Endothelial cell of umbilical vein (primary cell): Measurements from ENCODE around the gene AOX1. TPM values are rescaled to one million over a fixed set of nuclear protein-coding genes. Genes with fewer than 3 reads are reported as not detected.
"Not testable (repeated sequence)": the region's sequence is repeated elsewhere in the genome, so short reads cannot be mapped to it uniquely, and the experiment has no call there.

Experiments used
- BruUV-seq: library from RNA; stranded (reverse); fragments of 400-500 nt; replicated peaks from 2 replicates; lab custom pipeline; 2021; lab: Mats Ljungman, UMichigan
- CTCF ChIA-PET: fragments of 300-600, 350-600 bp; sonication (Branson Sonifier 250); formaldehyde crosslinking; loops from one replicate; lab custom pipeline; 2021; ENCODE audit warnings: antibody characterized with exemption, inconsistent platforms; lab: Charles Lee
- POLR2A ChIA-PET: fragments of 300-600, 350-600 bp; sonication (Branson Sonifier 250); formaldehyde crosslinking; loops from one replicate; lab custom pipeline; 2021; ENCODE audit warnings: antibody characterized with exemption, inconsistent platforms; lab: Charles Lee
- DNase-seq: peaks from one replicate; pipeline ENCODE4 v3.0.0-alpha.2; 2011; ENCODE audit warnings: low read depth, low spot score
- FAIRE-seq: peaks from 2 replicates; lab custom pipeline; 2011; peaks lifted over from hg19 to GRCh38; lab: Jason Lieb, UNC
- H2AFZ ChIP-seq: 2 replicates; pipeline ENCODE4 v1.6.0; 2012; ENCODE audit warnings: low read depth, low read length, control low read depth, inconsistent platforms
- H3K27ac ChIP-seq: 2 replicates; pipeline ENCODE4 v1.5.1; 2011; ENCODE audit warnings: low read depth, mild to moderate bottlenecking, control low read depth, low read length, moderate library complexity; ENCODE audit not compliant: insufficient read depth
- H3K27me3 ChIP-seq, 2 experiments: 2 replicates each; pipeline versions ENCODE4 v1.6.0 to v1.6.1; 2011; ENCODE audit warnings: low read length in 2 of 2, mixed read lengths in 1 of 2; ENCODE audit not compliant: control insufficient read depth in 2 of 2, insufficient read depth in 2 of 2
- H3K36me3 ChIP-seq, 2 experiments: 2 replicates in 1 of 2; 3 replicates in 1 of 2; pipeline ENCODE4 v1.5.1; 2011; ENCODE audit warnings: low read length in 2 of 2, mild to moderate bottlenecking in 1 of 2, moderate library complexity in 1 of 2; ENCODE audit not compliant: control insufficient read depth in 2 of 2, insufficient read depth in 2 of 2; ENCODE audit errors: extremely low read depth in 1 of 2
- H3K4me1 ChIP-seq: 3 replicates; pipeline ENCODE4 v1.5.1; 2011; ENCODE audit warnings: mild to moderate bottlenecking, low read length; ENCODE audit not compliant: control insufficient read depth, insufficient read depth; ENCODE audit errors: extremely low read depth
- H3K4me2 ChIP-seq: 2 replicates; pipeline ENCODE4 v1.6.1; 2011; ENCODE audit warnings: low read length, control low read depth, mixed read lengths; ENCODE audit not compliant: insufficient read depth
- H3K4me3 ChIP-seq, 3 experiments: fragments of 200-600 bp in 1 of 3; sonication (generic), shearing (Covaris generic) in 1 of 3; replicated peaks in 1 of 3; 2 replicates each; pipeline ENCODE4 v1.5.1; 2011 to 2016; ENCODE audit warnings: control low read depth in 3 of 3, low read length in 3 of 3, mild to moderate bottlenecking in 2 of 3, inconsistent platforms in 1 of 3, low read depth in 1 of 3, moderate library complexity in 1 of 3; ENCODE audit not compliant: insufficient read depth in 1 of 3
- H3K79me2 ChIP-seq: 2 replicates; pipeline ENCODE4 v1.6.0; 2012; ENCODE audit warnings: low read length, inconsistent platforms; ENCODE audit not compliant: control insufficient read depth, insufficient read depth
- H3K9ac ChIP-seq: replicated peaks from 2 replicates; pipeline ENCODE3; 2011; ENCODE audit warnings: low read length, control low read depth; ENCODE audit not compliant: insufficient read depth; ENCODE audit errors: extremely low read depth
- H3K9me1 ChIP-seq: replicated peaks from 3 replicates; pipeline ENCODE4 v1.6.0; 2011; ENCODE audit warnings: mild to moderate bottlenecking, low read length; ENCODE audit not compliant: control insufficient read depth, insufficient read depth; ENCODE audit errors: extremely low read depth
- H3K9me3 ChIP-seq: replicated peaks from 2 replicates; pipeline ENCODE4 v1.5.1; 2012; ENCODE audit warnings: low read length, inconsistent platforms; ENCODE audit not compliant: control insufficient read depth, insufficient read depth
- H4K20me1 ChIP-seq: replicated peaks from 2 replicates; pipeline ENCODE3; 2011; ENCODE audit warnings: mild to moderate bottlenecking, low read length; ENCODE audit not compliant: control insufficient read depth, insufficient read depth; ENCODE audit errors: extremely low read depth
- EZH2 ChIP-seq: IDR thresholded peaks from 2 replicates; pipeline ENCODE4 v1.6.1; 2012; ENCODE audit warnings: borderline replicate concordance, low read depth, mild to moderate bottlenecking, moderate library complexity, low read length, inconsistent platforms; ENCODE audit not compliant: severe bottlenecking
- FOS ChIP-seq: IDR thresholded peaks from 2 replicates; pipeline ENCODE4 v1.6.1; 2011; ENCODE audit warnings: mild to moderate bottlenecking, low read length, moderate library complexity, borderline replicate concordance; ENCODE audit not compliant: insufficient read depth
- GATA2 ChIP-seq: IDR thresholded peaks from 2 replicates; pipeline ENCODE4 v1.7.0; 2011; ENCODE audit warnings: low read depth, mild to moderate bottlenecking, moderate library complexity, mixed read lengths, low read length; ENCODE audit not compliant: insufficient read length, insufficient read depth
- JUN ChIP-seq: IDR thresholded peaks from 2 replicates; pipeline ENCODE4 v1.6.1; 2011; ENCODE audit warnings: borderline replicate concordance, low read depth; ENCODE audit not compliant: insufficient read length, insufficient read depth
- MYC ChIP-seq: IDR thresholded peaks from one replicate; pipeline ENCODE4 v1.6.1; 2011; ENCODE audit warnings: mild to moderate bottlenecking, low read depth, low read length
- dilution Hi-C: fragments of 300-500 bp; cut with MboI; formaldehyde crosslinking; loops from one replicate; pipeline ENCODE4 v1.15.0; 2019; ENCODE audit warnings: low sequenced_read_pairs; ENCODE audit not compliant: extremely low pct_ligation_motif_present
- intact Hi-C: fragments of 100-400 bp; cut with micrococcal nuclease; formaldehyde crosslinking; loops from one replicate; pipeline ENCODE4 v1.10.0; 2022
- polyA plus RNA-seq, 4 experiments: library from polyadenylated mRNA; depleted of rRNA in 3 of 4; stranded (reverse) in 3 of 4; unstranded in 1 of 4; fragments of >200 nt; gene quantifications; 2 replicates each; pipeline versions ENCODE4 v1.2.1 to v1.2.3, GENCODE V29; 2011 to 2012; ENCODE audit warnings: missing spikeins in 1 of 4
- total RNA-seq: library from RNA; stranded (reverse); gene quantifications from 2 replicates; pipeline ENCODE4 v1.2.3, GENCODE V29; 2021
- TF ChIP-seq, protein P1 (sequence below): IDR thresholded peaks from 2 replicates; pipeline ENCODE4 v1.6.1; 2011; ENCODE audit not compliant: insufficient read depth, insufficient read length

AOX1 gene
- total and polyA plus RNA-seq, 2 donors (not counting 3 experiments of a cell fraction or from before 2014, with no cell fraction given), result 0.03 to 0.46 TPM

DNA sequence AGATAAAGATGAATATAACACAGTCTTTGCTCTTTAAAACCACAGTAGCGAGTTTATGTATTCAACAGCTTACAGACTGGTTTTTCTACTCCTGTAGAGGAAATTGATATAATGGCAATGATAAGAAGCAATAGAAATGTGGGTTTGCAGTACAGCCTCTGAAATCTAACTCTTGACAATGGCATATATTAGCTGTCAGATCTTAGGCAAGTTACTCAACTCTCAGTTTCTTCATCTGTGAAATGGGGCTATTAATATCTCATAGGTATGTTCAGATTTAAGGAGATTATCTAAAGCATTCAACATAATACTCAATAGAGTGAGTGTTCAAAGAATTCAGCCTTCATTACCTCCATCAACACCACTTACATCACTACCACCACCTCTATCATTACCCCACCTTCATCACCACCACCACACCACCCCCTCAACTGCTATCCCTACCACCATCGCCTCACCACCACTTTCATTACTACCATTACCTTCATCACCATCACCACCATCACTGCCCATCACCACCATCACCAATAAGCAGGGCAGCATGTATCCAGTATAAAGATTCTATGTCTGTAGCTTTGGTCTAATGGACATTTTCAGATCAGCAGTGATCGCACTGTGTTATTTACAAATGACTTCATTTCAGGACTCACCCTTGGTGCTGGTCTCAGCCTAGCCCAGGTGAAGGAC, 22.7 kb downstream of the AOX1 start:
- H3K79me2 ChIP-seq, result no peaks in the 10 kb centered on the region
- no TSS peak for BruUV-seq
- no peak overlapping the region for H2AFZ ChIP-seq
- H3K4me3 ChIP-seq, result no peak overlapping the region
- no peaks in the 10 kb centered on the region for H3K9me3 ChIP-seq
- H3K27ac ChIP-seq, result no peak overlapping the region
- H3K9ac ChIP-seq, result no peak overlapping the region
- dilution Hi-C loops (no loop called here), intact Hi-C loops (no loop called here)
- H3K9me1 ChIP-seq, result no peaks in the 10 kb centered on the region
- no peak overlapping the region for H3K4me2 ChIP-seq
- H3K36me3 ChIP-seq, result no peaks in the 10 kb centered on the region
- ChIA-PET CTCF (no interaction called here), POLR2A (no interaction called here)
- DNase-seq (no peak), FAIRE-seq (no peak)
- H4K20me1 ChIP-seq, result no peaks in the 10 kb centered on the region
- peaks cover 2% of the 10 kb centered on the region for H3K4me1 ChIP-seq
- peaks cover 0 to 3% of the 10 kb centered on the region in 2 experiments for H3K27me3 ChIP-seq
- TF ChIP-seq EZH2 (no peak), FOS (no peak), GATA2 (no peak), JUN (no peak), MYC (no peak)
- TF ChIP-seq, protein P1, sequence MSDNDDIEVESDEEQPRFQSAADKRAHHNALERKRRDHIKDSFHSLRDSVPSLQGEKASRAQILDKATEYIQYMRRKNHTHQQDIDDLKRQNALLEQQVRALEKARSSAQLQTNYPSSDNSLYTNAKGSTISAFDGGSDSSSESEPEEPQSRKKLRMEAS, result no peak

DNA sequence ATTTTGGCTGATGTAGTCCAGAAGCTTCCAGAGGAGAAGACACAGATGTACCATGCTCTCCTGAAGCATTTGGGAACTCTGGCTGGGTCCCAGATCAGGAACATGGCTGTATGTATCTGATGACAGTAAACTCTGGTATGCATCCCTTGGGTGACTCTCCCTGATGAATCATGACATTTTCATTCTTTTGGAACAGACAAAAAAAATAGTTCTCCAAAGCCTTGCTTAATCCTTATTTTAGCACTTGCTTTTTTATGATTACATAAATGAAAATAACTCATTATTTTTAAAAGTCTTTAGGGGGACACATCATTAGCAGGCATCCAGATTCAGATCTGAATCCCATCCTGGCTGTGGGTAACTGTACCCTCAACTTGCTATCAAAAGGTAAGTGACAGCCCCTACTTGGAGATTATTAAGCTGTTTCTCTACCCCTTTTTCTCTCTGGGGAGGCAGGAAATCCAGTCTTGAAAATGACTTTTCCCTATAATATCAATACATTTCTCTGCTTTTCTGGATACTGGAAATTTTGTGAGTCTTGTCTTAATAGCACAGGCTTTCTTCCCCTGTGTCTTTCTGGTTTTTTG, 23.3 kb downstream of the AOX1 start:
- intact Hi-C loops, result no loop called here
- ChIA-PET POLR2A (no interaction called here), CTCF (no interaction called here)
- H3K27ac ChIP-seq, result no peak overlapping the region
- no peaks in the 10 kb centered on the region for H3K9me1 ChIP-seq
- H3K9me3 ChIP-seq, result no peaks in the 10 kb centered on the region
- BruUV-seq, result no TSS peak
- no peaks in the 10 kb centered on the region for H3K27me3 ChIP-seq
- H3K4me1 ChIP-seq, result peaks cover 2% of the 10 kb centered on the region
- no peak overlapping the region for H3K4me3 ChIP-seq
- peak; percentile 4 for FAIRE-seq
- no peak overlapping the region for H3K9ac ChIP-seq
- dilution Hi-C loops, result no loop called here
- no peak overlapping the region for H2AFZ ChIP-seq
- TF ChIP-seq FOS (peak; percentile 80), EZH2 (no peak), JUN (no peak)
- no peak for DNase-seq
- H3K79me2 ChIP-seq, result no peaks in the 10 kb centered on the region
- no peak overlapping the region for H3K4me2 ChIP-seq
- H3K36me3 ChIP-seq, result no peaks in the 10 kb centered on the region
- no peaks in the 10 kb centered on the region for H4K20me1 ChIP-seq

DNA sequence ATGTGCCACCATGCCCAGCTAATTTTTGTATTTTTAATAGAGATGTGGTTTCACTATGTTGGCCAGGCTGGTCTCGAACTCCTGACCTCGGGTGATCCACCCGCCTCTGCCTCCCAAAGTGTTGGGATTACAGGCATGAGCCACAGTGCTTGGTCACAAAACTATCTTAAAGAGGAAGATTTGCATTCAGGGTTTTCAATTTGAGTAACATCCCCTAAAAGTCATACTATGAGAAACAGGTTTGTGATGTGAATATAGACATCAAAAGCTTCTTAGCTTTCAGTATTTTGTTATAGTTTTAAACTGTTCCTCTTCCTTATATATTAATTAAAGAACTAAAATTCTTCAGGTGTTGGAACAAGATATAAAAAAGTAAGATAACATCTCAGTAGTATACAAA, 24.4 kb downstream of the AOX1 start:
- H3K4me2 ChIP-seq, CTCF ChIA-PET, H3K27ac ChIP-seq, H3K9ac ChIP-seq, H3K9me3 ChIP-seq, H4K20me1 ChIP-seq, FAIRE-seq, H3K4me3 ChIP-seq, H3K4me1 ChIP-seq, intact Hi-C loops, DNase-seq, H3K79me2 ChIP-seq, dilution Hi-C loops, H2AFZ ChIP-seq, H3K9me1 ChIP-seq, POLR2A ChIA-PET, H3K27me3 ChIP-seq, BruUV-seq, H3K36me3 ChIP-seq: not testable (repeated sequence)
